KMS-11 (cell line): Measurements from ENCODE around the gene RREB1.
"Not testable (repeated sequence)": the region's sequence is repeated elsewhere in the genome, so short reads cannot be mapped to it uniquely, and the experiment has no call there.

ENCODE experiments used
- H2AFZ ChIP-seq: fragments of 200-600 bp; sonication (generic); 2 replicates; pipeline ENCODE4 v1.6.1; 2016; ENCODE audit warnings: antibody characterized with exemption, mixed run types, low read depth
- H3K27ac ChIP-seq: fragments of 200-600 bp; sonication (generic); 2 replicates; pipeline ENCODE4 v1.6.1; 2016; ENCODE audit warnings: mild to moderate bottlenecking, mixed run types
- H3K27me3 ChIP-seq: fragments of 200-600 bp; sonication (generic); 2 replicates; pipeline ENCODE4 v1.6.1; 2017; ENCODE audit warnings: mild to moderate bottlenecking, low read depth, mixed run types, moderate library complexity; ENCODE audit not compliant: insufficient read depth
- H3K36me3 ChIP-seq: fragments of 200-600 bp; sonication (generic); 2 replicates; pipeline ENCODE4 v1.6.1; 2017; ENCODE audit warnings: mild to moderate bottlenecking, mixed run types; ENCODE audit not compliant: insufficient read depth
- H3K4me1 ChIP-seq: fragments of 200-600 bp; sonication (generic); 2 replicates; pipeline ENCODE4 v1.6.1; 2016; ENCODE audit warnings: mild to moderate bottlenecking, low read depth, mixed run types; ENCODE audit not compliant: poor library complexity, severe bottlenecking
- H3K4me2 ChIP-seq: fragments of 200-600 bp; sonication (generic); 2 replicates; pipeline ENCODE4 v1.7.0; 2016; ENCODE audit warnings: mild to moderate bottlenecking, mixed run types
- H3K4me3 ChIP-seq: fragments of 200-600 bp; sonication (generic); IDR thresholded peaks from 2 replicates; pipeline ENCODE4 v1.6.1; 2017; ENCODE audit warnings: low read depth, low read length, mixed read lengths; ENCODE audit not compliant: insufficient read depth
- H3K79me2 ChIP-seq: fragments of 200-600 bp; sonication (generic); 2 replicates; pipeline ENCODE4 v1.6.1; 2016; ENCODE audit warnings: low read depth, mixed run types; ENCODE audit not compliant: insufficient read depth
- H3K9ac ChIP-seq: fragments of 200-600 bp; sonication (generic); 2 replicates; pipeline ENCODE4 v1.6.1; 2016; ENCODE audit warnings: mild to moderate bottlenecking, mixed run types
- H4K20me1 ChIP-seq: fragments of 200-600 bp; sonication (generic); 2 replicates; pipeline ENCODE4 v1.6.1; 2016; ENCODE audit warnings: mild to moderate bottlenecking, mixed run types; ENCODE audit not compliant: insufficient read depth
- TF ChIP-seq, protein P1 (sequence below): fragments of 200-600 bp; sonication (generic); conservative IDR thresholded peaks from 2 replicates; pipeline ENCODE4 v1.6.1; 2017; ENCODE audit warnings: low read depth, mild to moderate bottlenecking, antibody characterized with exemption, low read length, moderate library complexity, mixed read lengths

The RREB1 gene

DNA sequence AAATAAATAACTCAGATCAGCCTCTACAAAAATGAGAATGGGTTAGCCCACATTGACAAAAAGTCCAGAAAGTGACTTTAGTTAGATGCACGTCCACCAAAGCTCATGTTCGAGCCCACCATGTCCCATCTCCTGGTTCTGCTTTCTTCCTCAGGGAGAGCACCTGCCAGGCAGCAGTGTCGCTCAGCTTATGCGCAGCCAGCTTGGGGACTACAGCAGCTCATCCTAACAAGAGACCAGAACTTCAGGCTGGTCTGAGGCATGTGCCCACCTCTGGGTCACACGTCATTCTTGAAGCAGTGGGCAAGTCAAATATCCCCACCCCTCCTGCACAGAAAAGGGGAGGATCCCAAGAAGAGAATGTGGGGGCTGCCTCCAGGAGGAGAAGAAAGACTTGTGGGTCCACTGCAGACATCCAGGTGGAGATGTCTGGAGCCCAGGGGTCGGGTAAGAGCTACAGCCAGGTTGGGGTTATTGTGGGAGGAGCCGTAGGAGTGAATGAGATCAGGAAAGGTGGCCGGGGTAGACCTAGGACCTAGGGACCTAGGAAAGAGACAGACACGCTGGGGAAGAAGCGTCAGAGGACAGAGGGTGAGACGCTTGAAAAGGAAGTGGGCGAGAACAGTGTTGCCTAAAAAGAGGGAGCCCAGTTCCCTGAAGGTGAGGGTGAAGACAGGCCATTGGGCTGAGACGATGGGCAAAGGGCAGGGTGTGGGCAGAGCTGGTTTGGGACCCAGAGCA, 152.7 kb downstream of the RREB1 start:
- Histone ChIP-seq H3K27me3 (no peaks in the 10 kb centered on the region), H3K27ac (no peak overlapping the region), H4K20me1 (no peaks in the 10 kb centered on the region), H3K4me3 (no peak overlapping the region), H3K9ac (no peak overlapping the region), H3K79me2 (no peaks in the 10 kb centered on the region), H3K4me1 (no peaks in the 10 kb centered on the region), H3K36me3 (no peaks in the 10 kb centered on the region), H2AFZ (no peak overlapping the region), H3K4me2 (no peak overlapping the region)
- TF ChIP-seq, protein P1, sequence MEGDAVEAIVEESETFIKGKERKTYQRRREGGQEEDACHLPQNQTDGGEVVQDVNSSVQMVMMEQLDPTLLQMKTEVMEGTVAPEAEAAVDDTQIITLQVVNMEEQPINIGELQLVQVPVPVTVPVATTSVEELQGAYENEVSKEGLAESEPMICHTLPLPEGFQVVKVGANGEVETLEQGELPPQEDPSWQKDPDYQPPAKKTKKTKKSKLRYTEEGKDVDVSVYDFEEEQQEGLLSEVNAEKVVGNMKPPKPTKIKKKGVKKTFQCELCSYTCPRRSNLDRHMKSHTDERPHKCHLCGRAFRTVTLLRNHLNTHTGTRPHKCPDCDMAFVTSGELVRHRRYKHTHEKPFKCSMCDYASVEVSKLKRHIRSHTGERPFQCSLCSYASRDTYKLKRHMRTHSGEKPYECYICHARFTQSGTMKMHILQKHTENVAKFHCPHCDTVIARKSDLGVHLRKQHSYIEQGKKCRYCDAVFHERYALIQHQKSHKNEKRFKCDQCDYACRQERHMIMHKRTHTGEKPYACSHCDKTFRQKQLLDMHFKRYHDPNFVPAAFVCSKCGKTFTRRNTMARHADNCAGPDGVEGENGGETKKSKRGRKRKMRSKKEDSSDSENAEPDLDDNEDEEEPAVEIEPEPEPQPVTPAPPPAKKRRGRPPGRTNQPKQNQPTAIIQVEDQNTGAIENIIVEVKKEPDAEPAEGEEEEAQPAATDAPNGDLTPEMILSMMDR: no peak

DNA sequence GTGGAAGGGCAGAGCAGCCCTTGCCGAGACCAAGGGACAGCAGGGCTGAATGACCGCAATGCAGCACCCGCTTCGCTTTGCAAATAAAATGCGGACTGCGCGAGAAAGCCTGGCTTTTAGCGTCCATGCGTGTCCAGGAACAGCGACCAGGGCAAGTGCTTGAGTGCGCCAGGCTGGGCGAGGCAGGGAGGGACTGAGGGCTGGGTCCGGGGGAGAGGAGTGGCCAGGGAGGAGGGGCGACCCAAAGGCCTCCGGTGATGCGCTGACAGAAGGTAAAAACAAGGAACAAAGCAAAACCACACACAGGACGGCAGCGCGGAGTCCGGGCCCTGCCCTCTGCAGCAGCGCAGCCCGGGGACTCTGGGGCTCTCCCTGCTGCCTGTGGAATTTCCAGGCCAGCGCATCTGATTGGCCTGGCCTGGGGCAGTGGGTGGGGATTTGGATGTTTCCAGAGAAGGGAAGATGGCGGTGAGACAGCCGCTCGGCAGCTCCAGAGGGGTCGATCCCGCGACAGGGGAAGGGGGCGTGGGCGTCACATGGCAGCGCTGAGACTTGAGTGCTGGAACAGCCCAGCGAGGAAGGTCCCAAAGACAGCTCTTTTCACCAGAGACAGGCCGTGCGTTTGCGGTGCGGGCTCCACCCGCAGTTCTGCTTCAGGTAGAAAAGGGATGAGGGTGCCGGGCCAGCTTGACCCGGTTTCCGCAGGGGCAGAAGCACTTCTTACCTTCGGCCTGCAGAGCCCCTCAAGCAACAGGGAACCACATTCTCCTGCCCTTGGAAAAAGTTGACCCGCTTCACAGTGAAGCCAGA, 153.5 kb downstream of the RREB1 start:
- Histone ChIP-seq H2AFZ (no peak overlapping the region), H3K9ac (no peak overlapping the region)

DNA sequence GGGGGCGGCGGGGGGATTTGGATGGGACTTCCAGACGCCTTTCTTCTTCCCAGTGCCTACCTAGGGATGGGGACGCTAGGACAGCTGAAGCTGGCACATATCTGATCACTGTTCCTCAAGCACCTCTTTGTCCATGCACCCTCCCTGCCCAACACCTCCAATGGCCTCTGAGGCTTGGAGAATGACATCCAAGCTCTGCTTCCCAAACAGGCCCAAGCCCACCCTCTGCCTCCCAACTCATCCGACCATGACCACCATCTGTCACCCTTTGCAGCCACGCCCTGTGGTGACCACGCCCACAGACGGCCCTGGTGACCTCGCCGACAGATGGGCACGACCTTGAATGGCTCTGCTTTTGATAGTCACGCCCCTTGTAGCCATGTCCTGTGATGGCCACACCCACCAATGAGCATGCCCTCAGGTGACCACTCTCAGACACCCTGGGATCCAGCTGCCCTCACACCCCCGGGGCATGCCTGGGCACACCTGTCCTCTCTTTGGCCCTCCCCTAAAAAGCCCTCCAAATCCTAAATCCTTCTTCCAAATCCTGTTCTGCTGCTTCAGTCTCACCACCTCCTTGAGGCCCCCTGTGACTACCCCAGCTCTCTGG, 154.2 kb downstream of the RREB1 start:
- H3K36me3 ChIP-seq: no peaks in the 10 kb centered on the region
- no peaks in the 10 kb centered on the region for H3K79me2 ChIP-seq
- TF ChIP-seq, protein P1: no peak
- no peak overlapping the region for H3K4me3 ChIP-seq
- H3K4me1 ChIP-seq: no peaks in the 10 kb centered on the region
- no peaks in the 10 kb centered on the region for H3K27me3 ChIP-seq
- H4K20me1 ChIP-seq: no peaks in the 10 kb centered on the region
- no peak overlapping the region for H2AFZ ChIP-seq
- no peak overlapping the region for H3K9ac ChIP-seq
- H3K27ac ChIP-seq: no peak overlapping the region
- H3K4me2 ChIP-seq: no peak overlapping the region

More for the DNA sequence above, 153.5 kb downstream of the RREB1 start:
- Histone ChIP-seq H3K4me3 (no peak overlapping the region), H3K4me2 (no peak overlapping the region), H3K79me2 (no peaks in the 10 kb centered on the region), H4K20me1 (no peaks in the 10 kb centered on the region), H3K4me1 (no peaks in the 10 kb centered on the region), H3K27ac (no peak overlapping the region), H3K36me3 (no peaks in the 10 kb centered on the region), H3K27me3 (no peaks in the 10 kb centered on the region)
- TF ChIP-seq, protein P1: no peak

DNA sequence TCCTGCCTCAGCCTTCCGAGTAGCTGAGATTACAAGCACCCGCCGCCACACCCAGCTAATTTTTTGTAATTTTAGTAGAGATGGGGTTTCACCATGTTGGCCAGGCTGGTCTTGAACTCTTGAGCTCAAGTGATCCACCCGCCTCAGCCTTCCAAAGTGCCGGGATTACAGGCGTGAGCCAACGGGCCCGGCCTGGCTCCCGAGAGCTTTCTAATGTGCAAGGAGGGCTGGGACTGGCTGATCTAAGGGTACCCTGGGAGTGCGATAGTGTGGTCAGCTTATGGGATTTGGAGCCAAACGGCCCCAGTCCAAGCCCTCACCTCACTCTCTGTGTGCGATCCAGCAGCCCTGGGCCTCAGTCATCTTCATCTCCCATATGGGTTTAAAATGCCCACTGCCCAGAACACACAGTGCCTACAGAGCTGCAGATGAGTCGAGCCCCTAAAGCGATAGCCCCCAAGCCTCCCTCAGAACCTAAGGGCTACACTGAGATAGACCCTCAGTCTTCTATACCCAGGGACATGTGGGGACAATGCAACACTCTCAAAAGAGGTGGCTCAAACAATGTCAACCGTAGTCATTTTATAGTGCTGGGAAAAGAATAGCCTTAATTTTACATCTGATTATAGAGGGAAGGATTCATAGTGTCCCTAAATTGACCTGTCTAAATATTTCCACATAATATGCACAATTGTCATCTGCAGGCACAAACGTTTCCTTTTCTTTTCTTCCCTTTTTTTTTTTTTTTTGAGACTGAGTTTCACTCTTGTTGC, 155.2 kb downstream of the RREB1 start:
- TF ChIP-seq, protein P1: no peak

DNA sequence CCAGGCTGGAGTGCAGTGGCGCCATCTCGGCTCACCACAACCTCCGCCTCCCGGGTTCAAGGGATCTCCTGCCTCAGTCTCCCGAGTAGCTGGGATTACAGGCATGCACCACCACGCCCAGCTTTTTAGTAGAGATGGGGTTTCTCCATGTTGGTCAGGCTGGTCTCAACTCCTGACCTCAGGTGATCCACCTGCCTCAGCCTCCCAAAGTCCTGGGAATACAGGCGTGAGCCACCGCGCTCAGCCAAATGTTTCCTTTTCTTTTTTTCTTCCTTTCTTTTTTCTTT, 155.7 kb downstream of the RREB1 start:
- H3K9ac ChIP-seq, H3K27me3 ChIP-seq, H3K4me2 ChIP-seq, H3K4me3 ChIP-seq, H2AFZ ChIP-seq, H3K36me3 ChIP-seq, H3K27ac ChIP-seq, H4K20me1 ChIP-seq, H3K79me2 ChIP-seq, H3K4me1 ChIP-seq: not testable (repeated sequence)

More for the DNA sequence above, 155.2 kb downstream of the RREB1 start:
- H3K9ac ChIP-seq: no peak overlapping the region
- H3K4me3 ChIP-seq: no peak overlapping the region
- no peaks in the 10 kb centered on the region for H4K20me1 ChIP-seq
- no peak overlapping the region for H3K4me2 ChIP-seq
- H3K27ac ChIP-seq: no peak overlapping the region
- H3K27me3 ChIP-seq: no peaks in the 10 kb centered on the region
- H3K4me1 ChIP-seq: no peaks in the 10 kb centered on the region
- H3K79me2 ChIP-seq: no peaks in the 10 kb centered on the region
- no peaks in the 10 kb centered on the region for H3K36me3 ChIP-seq
- H2AFZ ChIP-seq: no peak overlapping the region
